SJSA1 (cell line): ENCODE results near the gene METAP1. TPM values are rescaled to one million over a fixed set of nuclear protein-coding genes. Genes with fewer than 3 reads are reported as not detected.

Experiments used
- DNase-seq, 2 experiments: peaks; one replicate each; pipeline ENCODE4 v3.0.0-alpha.2; 2015 to 2020; ENCODE audit warnings: low spot score in 2 of 2, low read depth in 1 of 2
- H3K27ac ChIP-seq: fragments of 250-450 bp; sonication (Bioruptor Pico); 2 replicates; pipeline ENCODE4 v1.5.1; 2020; ENCODE audit warnings: mild to moderate bottlenecking, moderate library complexity
- H3K27me3 ChIP-seq: fragments of 250-450 bp; sonication (Bioruptor Pico); replicated peaks from 2 replicates; pipeline ENCODE4 v1.5.1; 2020; ENCODE audit warnings: mild to moderate bottlenecking, moderate library complexity
- H3K36me3 ChIP-seq: fragments of 250-450 bp; sonication (Bioruptor Pico); 2 replicates; pipeline ENCODE4 v1.5.1; 2020; ENCODE audit warnings: mild to moderate bottlenecking
- H3K4me1 ChIP-seq: fragments of 250-450 bp; sonication (Bioruptor Pico); replicated peaks from 2 replicates; pipeline ENCODE4 v1.6.1; 2021; ENCODE audit warnings: mild to moderate bottlenecking
- H3K4me3 ChIP-seq: fragments of 250-450 bp; sonication (Bioruptor Pico); 2 replicates; pipeline ENCODE4 v1.5.1; 2020; ENCODE audit warnings: mild to moderate bottlenecking
- H3K9me3 ChIP-seq: fragments of 250-450 bp; sonication (Bioruptor Pico); replicated peaks from 2 replicates; pipeline ENCODE4 v1.5.1; 2020; ENCODE audit warnings: mild to moderate bottlenecking
- total RNA-seq: library from RNA; depleted of rRNA; stranded (reverse); fragments of >200 nt; shearing (Covaris generic); gene quantifications from 2 replicates; pipeline ENCODE4 v1.2.3, GENCODE V29; 2014; rRNA removed

Gene METAP1
- total RNA-seq = 56.5 and 73.1 TPM in 2 replicates

DNA sequence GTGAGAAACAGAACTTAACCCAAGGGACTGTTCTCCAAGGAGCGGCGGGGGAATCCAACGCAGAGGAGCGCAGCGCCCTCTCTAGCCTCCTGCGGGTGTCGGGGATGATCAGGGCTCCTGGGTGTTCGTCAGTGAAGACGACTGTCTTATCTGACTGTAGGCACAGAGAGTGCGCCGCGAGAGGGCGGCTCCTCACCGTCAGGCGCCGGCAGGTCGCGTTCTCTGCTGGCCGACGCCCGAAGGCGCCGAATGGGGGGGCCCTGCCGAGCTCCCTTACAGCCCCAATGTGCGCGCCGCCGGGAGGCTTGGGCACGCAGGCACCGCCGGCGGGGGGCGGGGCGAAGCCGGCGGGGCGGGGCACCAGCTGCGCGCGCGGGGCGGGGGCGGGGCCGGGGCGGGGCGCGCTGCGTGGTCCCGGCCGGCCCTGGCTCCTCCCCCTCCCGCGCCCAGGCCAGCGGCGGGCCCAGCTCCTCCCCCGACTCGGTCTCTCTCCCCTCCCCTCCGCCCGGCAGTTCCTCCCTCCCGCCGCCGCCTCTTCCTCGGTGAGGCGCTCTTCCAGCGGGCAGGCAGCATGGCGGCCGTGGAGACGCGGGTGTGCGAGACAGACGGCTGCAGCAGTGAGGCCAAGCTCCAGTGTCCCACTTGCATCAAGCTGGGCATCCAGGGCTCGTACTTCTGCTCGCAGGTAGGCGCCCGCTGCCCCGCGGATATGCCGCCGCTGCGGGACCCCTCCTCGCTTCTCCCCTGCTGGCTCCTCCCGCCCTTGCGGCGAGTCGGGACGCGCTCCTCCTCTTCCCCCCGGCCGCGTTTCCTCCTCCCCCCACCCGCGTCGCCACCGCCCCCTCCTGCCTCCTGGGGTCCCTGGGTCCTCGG, at the start of gene METAP1:
METAP1 (plus strand) TSS at position 539 of the 873 bp plus-strand sequence; CDS start at position 572, 33 bp downstream.
- Histone ChIP-seq H3K4me3 (peak within 1 kb of the TSS; percentile 98), H3K27me3 (no peaks in the 10 kb centered on the region), H3K9me3 (no peaks in the 10 kb centered on the region), H3K4me1 (0 out of 2 replicates have a peak, but pooled peaks cover 3% of the 10 kb centered on the region), H3K36me3 (peaks cover 8% of the 10 kb centered on the region; the same call in 1 of the 2 replicates), H3K27ac (peak within 1 kb of the TSS; percentile 59)
- DNase-seq = peak; percentile 92 to 95

DNA sequence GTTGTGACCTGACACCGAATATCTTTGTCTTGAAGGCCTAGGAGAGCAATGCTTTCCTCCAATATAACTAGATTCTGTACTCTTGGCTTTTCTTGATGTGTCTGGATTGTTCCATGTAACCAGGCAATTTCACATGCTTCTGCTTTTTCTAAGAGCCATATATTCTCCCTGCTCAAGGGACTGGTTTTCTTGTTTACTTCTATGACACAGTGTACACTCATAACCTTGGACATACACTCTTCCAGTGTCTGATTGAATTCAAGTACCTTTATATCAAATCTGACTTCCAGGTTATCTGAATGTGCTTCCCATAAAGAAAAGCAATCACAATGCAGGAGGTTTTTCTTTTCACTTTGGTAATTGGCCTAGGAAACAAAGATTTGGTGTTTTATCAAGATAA, 49.2 kb upstream of the METAP1 start:
- DNase-seq = no peak
- H3K36me3 ChIP-seq = no peaks in the 10 kb centered on the region
- H3K27ac ChIP-seq = no peak overlapping the region
- H3K27me3 ChIP-seq = no peaks in the 10 kb centered on the region
- H3K9me3 ChIP-seq = no peaks in the 10 kb centered on the region
- no peaks in the 10 kb centered on the region for H3K4me1 ChIP-seq
- H3K4me3 ChIP-seq = no peak overlapping the region

DNA sequence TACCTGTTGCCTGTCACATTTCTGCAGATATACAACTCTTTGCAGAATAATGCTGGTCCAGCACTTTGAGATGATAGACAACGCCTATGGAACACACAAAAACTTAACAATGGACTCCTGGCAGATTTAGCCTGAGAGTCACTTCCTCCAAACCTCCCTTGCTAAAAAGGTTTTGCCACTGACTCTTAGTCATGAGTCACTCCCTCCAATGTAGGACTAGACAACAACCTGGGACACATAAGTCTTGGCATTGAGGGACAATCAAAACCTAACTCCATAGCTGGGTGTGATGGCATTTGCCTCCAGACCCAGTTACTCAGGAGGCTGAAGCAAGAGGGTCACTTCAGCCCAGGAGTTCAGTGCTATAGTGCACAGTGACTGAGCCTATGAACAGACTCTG, 44.6 kb upstream of the METAP1 start:
- no peaks in the 10 kb centered on the region for H3K27me3 ChIP-seq
- H3K4me1 ChIP-seq = no peaks in the 10 kb centered on the region
- no peaks in the 10 kb centered on the region for H3K9me3 ChIP-seq
- no peak for DNase-seq
- no peak overlapping the region for H3K4me3 ChIP-seq
- no peaks in the 10 kb centered on the region for H3K36me3 ChIP-seq
- no peak overlapping the region for H3K27ac ChIP-seq

DNA sequence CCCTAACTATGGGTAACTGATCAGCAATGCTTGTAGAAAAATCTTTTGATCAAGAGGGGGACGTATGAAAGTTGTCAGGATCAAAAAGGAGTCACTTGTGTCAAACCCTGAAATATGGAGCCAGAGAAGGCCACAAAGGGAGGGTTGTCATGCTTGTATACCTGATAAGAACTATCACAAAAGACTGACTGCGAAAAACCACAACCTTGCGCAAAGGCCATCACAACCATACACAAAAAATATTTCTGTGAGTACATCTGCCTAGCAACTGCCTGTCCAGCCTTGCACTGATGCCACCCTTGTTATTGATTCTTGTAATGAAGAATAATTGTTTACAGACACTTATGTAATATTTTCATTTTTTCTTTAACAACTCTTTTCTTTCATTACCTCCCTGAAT, 43.8 kb upstream of the METAP1 start:
- Histone ChIP-seq H3K27me3 (no peaks in the 10 kb centered on the region), H3K4me1 (no peaks in the 10 kb centered on the region), H3K9me3 (no peaks in the 10 kb centered on the region), H3K27ac (no peak overlapping the region), H3K4me3 (no peak overlapping the region), H3K36me3 (no peaks in the 10 kb centered on the region)
- no peak for DNase-seq

DNA sequence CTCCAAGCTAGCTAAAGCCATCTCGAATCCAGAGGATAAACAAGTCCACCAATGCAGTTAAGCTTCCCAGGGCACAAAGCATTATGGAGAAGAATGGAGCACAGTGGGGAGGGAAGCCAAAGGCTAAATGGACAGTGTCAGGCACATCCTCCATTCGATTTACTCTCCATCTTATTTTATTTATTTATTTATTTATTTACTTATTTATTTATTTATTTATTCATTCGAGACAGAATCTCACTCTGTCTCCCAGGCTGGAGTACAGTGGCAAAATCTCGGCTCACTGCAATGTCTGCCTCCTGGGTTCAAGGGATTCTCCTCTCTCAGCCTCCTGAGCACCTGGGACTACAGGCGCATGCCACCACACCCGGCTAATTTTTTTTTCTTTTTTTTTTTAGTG, 40.3 kb upstream of the METAP1 start:
- Histone ChIP-seq H3K27me3 (no peaks in the 10 kb centered on the region), H3K4me3 (no peak overlapping the region), H3K27ac (no peak overlapping the region), H3K4me1 (no peaks in the 10 kb centered on the region), H3K9me3 (no peaks in the 10 kb centered on the region; the same call in 1 of the 2 replicates), H3K36me3 (no peaks in the 10 kb centered on the region)
- DNase-seq = no peak

DNA sequence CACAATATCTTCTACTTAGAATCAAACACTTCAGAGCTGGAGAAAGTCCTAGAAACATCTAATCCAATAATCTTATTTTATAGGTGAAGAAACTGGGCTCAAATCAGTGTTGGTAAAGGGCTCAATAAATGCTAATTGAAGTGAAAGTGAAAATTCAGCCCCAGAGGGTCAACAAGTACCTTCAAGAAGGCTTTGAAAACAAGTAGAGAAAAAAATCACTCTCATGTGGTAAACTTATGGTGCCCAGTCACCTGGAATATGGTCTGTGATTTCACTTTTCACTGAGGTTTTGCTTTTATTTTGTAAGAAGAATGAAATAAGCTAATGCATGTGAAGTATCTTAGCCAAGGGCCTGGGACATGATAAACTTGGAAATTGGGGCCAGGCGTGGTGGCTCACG, 37.5 kb upstream of the METAP1 start:
- Histone ChIP-seq H3K4me1 (no peaks in the 10 kb centered on the region), H3K9me3 (no peaks in the 10 kb centered on the region; the same call in 1 of the 2 replicates), H3K4me3 (no peak overlapping the region), H3K36me3 (no peaks in the 10 kb centered on the region), H3K27ac (no peak overlapping the region), H3K27me3 (no peaks in the 10 kb centered on the region)
- DNase-seq = no peak

DNA sequence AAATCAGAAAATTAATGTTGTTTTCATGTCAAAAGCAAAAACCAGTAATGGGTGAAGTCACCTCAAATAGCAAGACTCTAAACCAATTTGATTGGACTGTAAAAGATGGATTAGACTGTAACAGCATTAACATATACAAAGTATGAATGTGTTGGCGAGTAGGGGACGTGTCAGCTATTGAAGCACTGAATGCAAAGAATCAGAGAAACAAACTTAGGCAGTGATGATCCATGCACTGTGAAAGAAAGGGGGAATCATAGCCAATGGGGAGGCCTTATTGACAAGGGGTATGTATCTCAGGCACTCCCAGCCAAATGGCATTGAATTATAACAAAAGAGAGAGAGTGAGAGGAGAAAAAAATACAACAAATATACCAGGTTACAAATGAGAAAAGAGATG, 36.1 kb upstream of the METAP1 start:
- Histone ChIP-seq H3K4me1 (no peaks in the 10 kb centered on the region), H3K27me3 (no peaks in the 10 kb centered on the region), H3K4me3 (no peak overlapping the region), H3K36me3 (no peaks in the 10 kb centered on the region), H3K9me3 (no peaks in the 10 kb centered on the region; the same call in 1 of the 2 replicates), H3K27ac (no peak overlapping the region)
- DNase-seq = no peak

DNA sequence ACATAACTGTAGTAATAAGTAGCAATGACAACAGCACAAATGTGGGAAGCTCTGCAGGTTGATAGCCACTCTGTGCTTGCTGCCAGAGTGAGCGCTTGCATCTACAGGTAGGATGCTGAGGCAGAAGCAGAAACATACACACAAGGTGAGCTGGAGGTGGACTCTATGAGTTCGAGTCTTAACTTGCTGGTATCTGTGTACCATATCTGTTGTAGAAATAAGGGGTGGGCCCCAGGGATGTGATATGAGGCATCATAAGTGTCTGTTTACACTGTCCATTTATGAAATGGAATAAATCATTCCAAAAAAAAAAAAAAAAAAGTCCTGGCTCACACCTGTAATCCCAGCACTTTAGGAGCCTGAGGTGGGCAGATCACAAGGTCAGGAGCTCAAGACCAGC, 33.8 kb upstream of the METAP1 start:
- Histone ChIP-seq H3K27ac (no peak overlapping the region), H3K4me1 (no peaks in the 10 kb centered on the region), H3K4me3 (no peak overlapping the region), H3K27me3 (no peaks in the 10 kb centered on the region), H3K9me3 (no peaks in the 10 kb centered on the region; the same call in 1 of the 2 replicates), H3K36me3 (no peaks in the 10 kb centered on the region)
- no peak for DNase-seq

DNA sequence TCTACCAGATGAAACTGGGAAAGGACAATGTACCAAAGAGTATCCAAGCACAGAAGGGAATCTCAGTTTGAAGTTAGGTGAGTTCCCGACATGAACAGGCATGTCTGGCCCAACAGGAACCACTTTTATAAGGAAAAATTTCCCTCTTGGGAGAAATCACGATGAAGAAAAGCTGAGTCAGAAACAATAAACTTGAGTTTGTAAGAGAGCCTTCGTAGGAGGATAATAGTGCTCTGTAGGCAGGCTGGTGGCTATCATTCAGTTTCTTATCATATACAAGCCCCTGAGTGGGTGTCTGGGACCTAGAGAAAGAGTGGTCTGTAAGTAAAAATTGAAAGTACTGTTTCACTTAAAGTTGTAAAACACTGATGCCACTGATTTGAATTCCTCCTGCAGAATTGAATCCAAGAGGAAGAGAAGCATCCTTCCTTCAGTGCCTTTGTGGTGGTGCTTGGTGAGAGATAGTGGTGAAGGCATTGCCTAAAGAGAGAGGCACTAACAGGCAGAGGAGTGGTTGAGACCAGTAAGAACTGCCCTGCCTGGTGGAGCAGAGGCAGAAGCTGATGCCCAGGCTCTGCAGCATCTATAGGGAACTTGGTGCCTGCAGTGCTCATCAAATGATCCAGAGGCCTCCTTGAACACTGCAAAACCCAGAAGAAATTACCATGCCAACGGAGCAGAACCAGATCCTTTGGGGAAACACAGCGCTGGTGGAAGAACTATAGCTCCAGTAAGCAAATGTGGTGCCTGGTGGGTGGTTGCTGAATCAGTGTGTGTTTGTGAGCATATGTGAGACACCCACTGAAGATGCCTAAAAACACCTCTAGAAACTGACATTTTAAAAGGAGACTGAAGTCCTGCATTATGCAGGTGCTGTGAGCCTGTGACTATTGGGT, 31.7 kb upstream of the METAP1 start:
- Histone ChIP-seq H3K36me3 (no peaks in the 10 kb centered on the region), H3K27ac (no peak overlapping the region), H3K9me3 (no peaks in the 10 kb centered on the region; the same call in 1 of the 2 replicates), H3K4me3 (no peak overlapping the region), H3K4me1 (no peaks in the 10 kb centered on the region), H3K27me3 (no peaks in the 10 kb centered on the region)
- DNase-seq = no peak

DNA sequence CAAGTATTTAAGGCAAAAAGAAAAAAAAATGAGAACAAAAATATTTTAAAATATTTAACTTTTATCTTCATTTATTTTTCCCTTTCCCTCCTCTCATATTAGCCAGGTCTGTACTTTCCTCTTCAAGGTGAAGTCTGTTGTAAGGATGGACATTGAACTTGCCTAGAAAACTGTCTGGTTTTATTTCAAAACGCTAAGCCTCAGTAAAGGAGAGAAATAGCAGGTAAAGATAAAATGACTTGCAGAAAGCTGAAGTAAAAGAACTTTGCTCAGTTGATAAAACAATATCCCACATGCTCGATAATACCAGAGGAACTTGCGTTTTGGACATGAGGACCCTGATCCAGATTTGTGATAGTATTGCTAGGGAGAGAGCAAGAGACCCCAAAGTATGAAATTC, 28.6 kb upstream of the METAP1 start:
- H3K4me3 ChIP-seq = no peak overlapping the region
- H3K36me3 ChIP-seq = no peaks in the 10 kb centered on the region
- H3K27ac ChIP-seq = no peak overlapping the region
- DNase-seq = no peak
- H3K27me3 ChIP-seq = no peaks in the 10 kb centered on the region
- no peaks in the 10 kb centered on the region for H3K4me1 ChIP-seq
- H3K9me3 ChIP-seq = no peaks in the 10 kb centered on the region

DNA sequence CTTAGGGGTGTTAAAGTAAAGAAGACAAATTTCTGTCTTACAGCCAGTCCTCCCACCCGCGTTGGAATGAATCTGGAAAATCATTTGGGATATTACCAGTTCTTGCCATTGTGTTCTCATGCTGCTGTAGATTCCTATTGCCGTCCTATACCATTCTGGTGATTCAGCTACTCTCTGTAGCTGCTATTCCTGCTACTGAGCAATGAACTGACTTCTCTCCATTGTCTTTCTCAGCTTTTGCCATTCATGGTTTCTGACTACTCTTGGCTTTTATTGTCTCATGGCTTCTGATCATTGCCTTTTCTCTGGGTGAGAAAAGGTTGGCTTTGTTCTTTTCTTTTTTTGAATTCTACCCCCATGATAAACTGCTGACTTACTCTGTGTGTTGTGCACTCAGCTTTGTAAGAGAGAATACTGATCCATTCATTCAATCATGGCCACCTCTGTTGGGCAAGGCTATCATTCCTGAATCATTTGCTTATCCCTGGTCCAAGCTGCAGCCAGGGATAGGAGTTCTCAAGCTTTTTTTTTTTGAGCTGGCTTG, 27.7 kb upstream of the METAP1 start:
- DNase-seq = no peak
- H3K9me3 ChIP-seq = no peaks in the 10 kb centered on the region

DNA sequence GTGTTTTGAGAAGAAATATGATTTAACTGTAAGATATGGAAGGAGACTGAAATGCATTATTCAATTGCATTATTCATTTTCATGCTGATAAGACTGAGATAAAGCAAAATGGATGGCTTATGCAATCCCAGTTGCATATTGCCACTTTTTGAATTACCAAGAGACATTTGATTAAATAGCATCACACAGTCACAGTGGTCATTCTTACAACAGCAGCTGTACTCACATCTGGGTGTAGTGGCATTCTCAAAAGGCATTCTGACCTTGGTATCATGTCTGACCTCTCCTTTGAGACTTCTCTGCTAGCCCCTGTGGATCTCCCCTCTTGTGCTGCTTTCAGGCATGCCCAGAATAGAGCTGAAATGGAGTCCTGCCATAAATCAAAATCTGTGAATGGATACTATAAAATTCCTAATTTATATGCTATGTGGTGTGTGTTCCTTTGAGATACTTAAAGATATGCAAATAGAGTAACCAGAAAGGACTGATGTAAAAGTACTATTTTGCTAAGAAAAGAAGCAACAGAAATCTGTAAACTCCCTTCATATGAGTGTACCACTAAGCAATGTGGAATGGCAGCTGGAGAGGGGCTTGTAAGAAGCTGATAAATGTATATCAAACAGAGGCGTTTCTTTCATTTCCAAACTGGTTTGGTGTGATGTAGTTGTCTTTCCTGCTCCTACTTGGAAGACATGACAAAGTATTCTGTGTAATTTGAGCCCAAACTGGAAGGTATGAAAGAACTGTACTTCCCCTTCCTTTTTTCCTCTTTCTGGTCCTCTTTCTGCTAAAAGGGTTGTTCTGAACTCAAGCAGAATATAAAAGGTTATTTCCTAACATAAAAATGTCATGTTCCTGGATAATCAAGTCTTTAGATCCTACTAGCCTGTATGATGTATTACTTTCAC, 25.4 kb upstream of the METAP1 start:
- Histone ChIP-seq H3K4me3 (no peak overlapping the region), H3K9me3 (no peaks in the 10 kb centered on the region), H3K36me3 (no peaks in the 10 kb centered on the region), H3K27ac (no peak overlapping the region), H3K27me3 (no peaks in the 10 kb centered on the region), H3K4me1 (no peaks in the 10 kb centered on the region)
- DNase-seq = no peak

More for the DNA sequence above, 27.7 kb upstream of the METAP1 start:
- Histone ChIP-seq H3K4me3 (no peak overlapping the region), H3K27me3 (no peaks in the 10 kb centered on the region), H3K27ac (no peak overlapping the region), H3K4me1 (no peaks in the 10 kb centered on the region), H3K36me3 (no peaks in the 10 kb centered on the region)

DNA sequence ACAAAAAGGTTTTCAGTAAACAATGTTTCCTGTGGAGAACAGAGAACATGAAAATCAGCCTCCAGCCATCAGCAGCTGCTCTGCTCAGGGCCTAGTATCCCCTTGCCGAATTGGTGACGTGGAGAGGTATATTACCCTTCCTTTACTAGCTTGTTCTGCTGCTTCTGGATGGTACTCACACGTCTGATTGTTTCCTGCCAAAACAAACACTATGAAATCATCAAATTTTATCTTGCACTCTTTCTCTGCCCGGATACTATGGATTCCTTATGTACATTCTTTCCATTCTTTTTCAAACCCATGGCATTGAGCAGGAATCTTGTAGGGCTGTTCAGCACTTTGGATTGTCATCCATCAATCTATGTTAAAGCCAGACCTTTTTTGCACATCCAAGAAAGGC, 18.8 kb upstream of the METAP1 start:
- Histone ChIP-seq H3K27ac (no peak overlapping the region), H3K4me3 (no peak overlapping the region), H3K9me3 (no peaks in the 10 kb centered on the region)

More for the DNA sequence above, 18.8 kb upstream of the METAP1 start:
- no peak for DNase-seq
- Histone ChIP-seq H3K36me3 (no peaks in the 10 kb centered on the region), H3K27me3 (no peaks in the 10 kb centered on the region; the same call in 1 of the 2 replicates), H3K4me1 (no peaks in the 10 kb centered on the region)
